Right cardiac atrium (tissue), 5 donors: ENCODE data around the gene SPHKAP. TPM values are rescaled to one million over a fixed set of nuclear protein-coding genes. Genes with fewer than 3 reads are reported as not detected.
A peak's percentile ranks its signal among the peaks of the same experiment; 100 is the strongest.

Experiments
- ATAC-seq, 2 donors: fragments of 200-7000 bp; cut with Tn5 transposase; one replicate each; pipeline versions ENCODE4 v1.8.0 to v1.9.1; 2020; ENCODE audit warnings: moderate library complexity in 2 of 2, mild to moderate bottlenecking in 1 of 2
- DNase-seq, 3 donors: peaks; one replicate each; pipeline ENCODE4 v3.0.0-alpha.2; 2020
- H3K27ac ChIP-seq: one replicate; pipeline ENCODE4 v1.5.1; 2013; ENCODE audit warnings: mild to moderate bottlenecking, low read length, control low read depth, moderate library complexity
- H3K27me3 ChIP-seq: one replicate; pipeline ENCODE4 v1.6.1; 2013; ENCODE audit not compliant: control insufficient read depth, insufficient read depth
- H3K4me1 ChIP-seq: one replicate; pipeline ENCODE4 v1.6.1; 2013; ENCODE audit warnings: low read length; ENCODE audit not compliant: control insufficient read depth, insufficient read depth
- H3K4me3 ChIP-seq: one replicate; pipeline ENCODE4 v1.5.1; 2013; ENCODE audit warnings: low read length, control low read depth
- H3K9me3 ChIP-seq: one replicate; pipeline ENCODE4 v1.6.1; 2013; ENCODE audit warnings: low read length; ENCODE audit not compliant: control insufficient read depth
- WGBS: extraction: QIAGEN DNeasy Blood & Tissue Kit; methylation state at CpG from one replicate; pipeline ENCODE4 v1.1.7; 2013; 5-methylcytosine and 5-hydroxymethylcytosine counted together
- intact Hi-C, 4 donors: fragments of 100-400 bp; cut with DNase I; formaldehyde crosslinking; loops; one replicate each; pipeline versions ENCODE4 v1.11.0 to v1.14.0; 2022 to 2023
- polyA plus RNA-seq: library from polyadenylated mRNA; stranded (reverse); fragments of 200-250 nt; gene quantifications from one replicate; pipeline ENCODE4 v1.2.3, GENCODE V29; 2013
- total RNA-seq, 4 donors: library from RNA; stranded (reverse); fragmentation: NEBNext Ultra II Directional; extraction: Animal tissue kit (Norgen Biotek cat#: 25700); gene quantifications; one replicate each; pipeline ENCODE4 v1.2.1, GENCODE V29; 2021
- donor health status: healthy with polysubstance abuse.
- donor health status: DM: no; HTN: yes; CAD: no.
- donor health status: DM: no; HTN: no; CAD: no.
- donor health status: DM: no; HTN: yes; CAD: no; lungs with severe emphysema.
- donor health status: DM: yes; HTN: yes; CAD: no.

SPHKAP gene
- total and polyA plus RNA-seq, 5 donors = 16.1 to 79.4 (median 36.6) TPM

GRCh38 chr2:228065686-228066085 is 115.8 kb downstream of the SPHKAP start:
- H3K4me3 ChIP-seq = no peak overlapping the region
- WGBS = 60% methylated on average over 2 of the region's 2 CpGs
- ATAC-seq (no peak), DNase-seq (no peak)
- H3K4me1 ChIP-seq = no peaks in the 10 kb centered on the region
- intact Hi-C loops = no loop called here
- no peak overlapping the region for H3K27ac ChIP-seq
- no peaks in the 10 kb centered on the region for H3K9me3 ChIP-seq
- no peaks in the 10 kb centered on the region for H3K27me3 ChIP-seq

- H3K27me3 ChIP-seq = no peaks in the 10 kb centered on the region
- no peaks in the 10 kb centered on the region for H3K4me1 ChIP-seq
- H3K27ac ChIP-seq = no peak overlapping the region
- no peak overlapping the region for H3K4me3 ChIP-seq
- ATAC-seq = no peak
- intact Hi-C loops = no loop called here
- DNase-seq = no peak
- no peaks in the 10 kb centered on the region for H3K9me3 ChIP-seq
Measured at GRCh38 chr2:228064796-228065315, 116.6 kb downstream of the SPHKAP start.

GRCh38 chr2:228064024-228064423 is 117.5 kb downstream of the SPHKAP start:
- H3K4me3 ChIP-seq = no peak overlapping the region
- no peaks in the 10 kb centered on the region for H3K4me1 ChIP-seq
- no peak for DNase-seq
- WGBS = 75% methylated on average over 4 of the region's 4 CpGs
- no peaks in the 10 kb centered on the region for H3K27me3 ChIP-seq
- intact Hi-C loops = no loop called here
- no peaks in the 10 kb centered on the region for H3K9me3 ChIP-seq
- H3K27ac ChIP-seq = no peak overlapping the region
- ATAC-seq = no peak

- no peak for DNase-seq
- Histone ChIP-seq H3K9me3 (no peaks in the 10 kb centered on the region), H3K4me3 (no peak overlapping the region), H3K4me1 (no peaks in the 10 kb centered on the region), H3K27me3 (no peaks in the 10 kb centered on the region), H3K27ac (no peak overlapping the region)
- WGBS = 39% methylated on average over 1 of the region's 1 CpG
- no peak for ATAC-seq
- intact Hi-C loops = no loop called here
Measured at GRCh38 chr2:228063558-228063957, 117.9 kb downstream of the SPHKAP start.

- Histone ChIP-seq H3K4me3 (no peak overlapping the region), H3K27me3 (no peaks in the 10 kb centered on the region), H3K4me1 (peaks cover 1% of the 10 kb centered on the region), H3K27ac (no peak overlapping the region), H3K9me3 (no peaks in the 10 kb centered on the region)
- DNase-seq (no peak), ATAC-seq (peak; percentile 43 to 70)
- intact Hi-C loops = loop anchor here in 1 of 4 donors (10.0 kb wide), 1 partner anchor 595 kb away; no protein-coding TSS in a partner anchor
- 62% methylated on average over 2 of the region's 2 CpGs for WGBS
Measured at GRCh38 chr2:228059735-228060134, 121.8 kb downstream of the SPHKAP start.

GRCh38 chr2:228056293-228057097 is 125.0 kb downstream of the SPHKAP start:
- intact Hi-C loops = loop anchor here in 1 of 4 donors (10.0 kb wide), 1 partner anchor 598 kb away; no protein-coding TSS in a partner anchor
- no peak for DNase-seq
- 53% methylated on average over 4 of the region's 4 CpGs for WGBS
- Histone ChIP-seq H3K27ac (no peak overlapping the region), H3K4me3 (no peak overlapping the region), H3K4me1 (peaks cover 1% of the 10 kb centered on the region), H3K27me3 (no peaks in the 10 kb centered on the region), H3K9me3 (no peaks in the 10 kb centered on the region)
- ATAC-seq = no peak

GRCh38 chr2:228048838-228049490 is 132.5 kb downstream of the SPHKAP start:
- no peak overlapping the region for H3K4me3 ChIP-seq
- H3K9me3 ChIP-seq = no peaks in the 10 kb centered on the region
- H3K27ac ChIP-seq = no peak overlapping the region
- ATAC-seq (peak; percentile 81 to 88), DNase-seq (no peak)
- H3K27me3 ChIP-seq = no peaks in the 10 kb centered on the region
- H3K4me1 ChIP-seq = no peaks in the 10 kb centered on the region
- 21% methylated on average over 5 of the region's 5 CpGs for WGBS
- intact Hi-C loops = loop anchor here in 3 of 4 donors (10.0 kb wide), 2 partner anchors 606 to 616 kb away; no protein-coding TSS in a partner anchor

- Histone ChIP-seq H3K4me3 (no peak overlapping the region), H3K9me3 (no peaks in the 10 kb centered on the region), H3K27me3 (no peaks in the 10 kb centered on the region), H3K4me1 (no peaks in the 10 kb centered on the region), H3K27ac (no peak overlapping the region)
- ATAC-seq = no peak
- intact Hi-C loops = loop anchor here in 3 of 4 donors (10.0 kb wide), 2 partner anchors 614 to 624 kb away; no protein-coding TSS in a partner anchor
- WGBS = 92% methylated on average over 2 of the region's 2 CpGs
- no peak for DNase-seq
Measured at GRCh38 chr2:228040995-228041394, 140.5 kb downstream of the SPHKAP start.

GRCh38 chr2:228039752-228040534 is 141.5 kb downstream of the SPHKAP start:
- no peaks in the 10 kb centered on the region for H3K9me3 ChIP-seq
- no peak for ATAC-seq

GRCh38 chr2:228038967-228039366 is 142.5 kb downstream of the SPHKAP start:
- Histone ChIP-seq H3K4me1 (no peaks in the 10 kb centered on the region), H3K27ac (no peak overlapping the region), H3K9me3 (no peaks in the 10 kb centered on the region), H3K4me3 (no peak overlapping the region), H3K27me3 (no peaks in the 10 kb centered on the region)
- WGBS = 57% methylated on average over 4 of the region's 4 CpGs
- intact Hi-C loops = no loop called here
- DNase-seq (no peak), ATAC-seq (no peak)

More at GRCh38 chr2:228039752-228040534, 141.5 kb downstream of the SPHKAP start:
- H3K4me3 ChIP-seq = no peak overlapping the region
- intact Hi-C loops = loop anchor here in 3 of 4 donors (10.0 kb wide), 2 partner anchors 615 to 625 kb away; no protein-coding TSS in a partner anchor
- no peak for DNase-seq
- H3K27ac ChIP-seq = no peak overlapping the region
- 67% methylated on average over 5 of the region's 5 CpGs for WGBS
- H3K4me1 ChIP-seq = no peaks in the 10 kb centered on the region
- no peaks in the 10 kb centered on the region for H3K27me3 ChIP-seq
